Measurements from ENCODE around the gene COL26A1. TPM values are rescaled to one million over a fixed set of nuclear protein-coding genes. Genes with fewer than 3 reads are reported as not detected.

COL26A1 gene
- total RNA-seq = under 1 TPM in 1 of 3 donors, not detected in 2; 0.16 TPM
- not detected for total RNA-seq (2013)

DNA sequence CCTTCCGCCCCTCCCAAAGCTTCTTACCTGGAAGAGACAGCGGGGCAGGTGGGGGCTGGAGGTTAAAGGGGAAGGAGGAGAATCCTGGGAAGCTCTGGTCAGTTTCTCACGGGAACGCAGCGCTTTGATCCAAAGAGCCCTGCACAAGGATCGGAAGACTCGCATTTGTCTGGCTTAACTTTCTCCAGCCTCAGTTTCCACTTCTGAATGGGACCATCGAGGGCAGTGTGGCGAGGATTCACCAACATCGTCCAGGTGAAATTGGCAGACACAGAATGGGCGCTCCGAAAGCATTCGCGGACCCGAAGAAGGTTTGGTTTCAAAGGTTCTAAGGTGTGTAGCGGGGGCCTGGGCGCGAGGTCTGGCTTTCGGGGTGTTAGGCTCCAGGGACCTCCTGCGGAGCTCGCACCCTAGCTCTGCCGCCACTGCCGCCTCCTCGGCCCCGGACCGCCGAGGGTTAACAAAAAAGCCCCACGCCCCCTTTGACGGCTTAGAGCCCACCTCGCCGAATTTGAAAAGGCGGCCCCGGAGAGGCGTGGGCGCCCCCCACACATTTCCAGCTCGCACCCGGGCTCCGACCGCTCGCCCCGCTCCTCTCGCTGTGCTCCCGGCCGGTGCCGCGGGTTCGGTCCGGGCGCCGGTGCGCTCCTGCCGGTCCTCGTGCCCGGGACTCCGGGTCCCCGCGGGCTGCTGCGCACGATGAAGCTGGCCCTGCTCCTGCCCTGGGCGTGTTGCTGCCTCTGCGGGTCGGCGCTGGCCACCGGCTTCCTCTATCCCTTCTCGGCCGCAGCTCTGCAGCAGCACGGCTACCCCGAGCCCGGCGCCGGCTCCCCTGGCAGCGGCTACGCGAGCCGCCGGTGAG lies at the start of gene COL26A1:
TSS of gene COL26A1 (plus strand) at position 542 of the 862 bp plus-strand sequence. CDS start at position 700, 158 bp downstream.
- TF ChIP-seq, protein P1, sequence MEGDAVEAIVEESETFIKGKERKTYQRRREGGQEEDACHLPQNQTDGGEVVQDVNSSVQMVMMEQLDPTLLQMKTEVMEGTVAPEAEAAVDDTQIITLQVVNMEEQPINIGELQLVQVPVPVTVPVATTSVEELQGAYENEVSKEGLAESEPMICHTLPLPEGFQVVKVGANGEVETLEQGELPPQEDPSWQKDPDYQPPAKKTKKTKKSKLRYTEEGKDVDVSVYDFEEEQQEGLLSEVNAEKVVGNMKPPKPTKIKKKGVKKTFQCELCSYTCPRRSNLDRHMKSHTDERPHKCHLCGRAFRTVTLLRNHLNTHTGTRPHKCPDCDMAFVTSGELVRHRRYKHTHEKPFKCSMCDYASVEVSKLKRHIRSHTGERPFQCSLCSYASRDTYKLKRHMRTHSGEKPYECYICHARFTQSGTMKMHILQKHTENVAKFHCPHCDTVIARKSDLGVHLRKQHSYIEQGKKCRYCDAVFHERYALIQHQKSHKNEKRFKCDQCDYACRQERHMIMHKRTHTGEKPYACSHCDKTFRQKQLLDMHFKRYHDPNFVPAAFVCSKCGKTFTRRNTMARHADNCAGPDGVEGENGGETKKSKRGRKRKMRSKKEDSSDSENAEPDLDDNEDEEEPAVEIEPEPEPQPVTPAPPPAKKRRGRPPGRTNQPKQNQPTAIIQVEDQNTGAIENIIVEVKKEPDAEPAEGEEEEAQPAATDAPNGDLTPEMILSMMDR (IDR thresholded peaks at IDR 0.05) = no peak
- Histone ChIP-seq H3K27me3 (ENCODE audit: control insufficient read depth, insufficient read depth, low read length) (peaks cover 9% of the 10 kb centered on the region), H3K36me3 (ENCODE audit: control insufficient read depth, insufficient read depth, low read length) (no peaks in the 10 kb centered on the region), H3K4me3 (ENCODE audit: low read length) (peak within 1 kb of the TSS; percentile 20), H3K4me1 (ENCODE audit: control insufficient read depth, insufficient read depth, low read length) (peaks cover 9% of the 10 kb centered on the region), H3K27ac (ENCODE audit: low read length) (no peak within 1 kb of the TSS), H3K9me3 (ENCODE audit: control insufficient read depth, insufficient read depth, low read length) (no peaks in the 10 kb centered on the region)
- Mint-ChIP-seq H3K4me3 (peak within 1 kb of the TSS; percentile 37), H3K9me3 (no peaks in the 10 kb centered on the region), H3K27ac (no peak within 1 kb of the TSS), H3K4me1 (no peaks in the 10 kb centered on the region), H3K36me3 (no peaks in the 10 kb centered on the region), H3K27me3 (ENCODE audit: low read depth in 2 of 2) (peaks cover 19% of the 10 kb centered on the region in 2 donors)
- intact Hi-C loops (cut with micrococcal nuclease) = loop anchor here (10.0 kb wide), 1 partner anchor 172 kb away; no protein-coding TSS in a partner anchor
- 12% methylated on average over 74 of the region's 76 CpGs for WGBS (ENCODE audit: insufficient coverage)
- ATAC-seq = peak in 1 of 3 donors; percentile 43
- peak in 1 of 2 donors; percentile 17 for DNase-seq

DNA sequence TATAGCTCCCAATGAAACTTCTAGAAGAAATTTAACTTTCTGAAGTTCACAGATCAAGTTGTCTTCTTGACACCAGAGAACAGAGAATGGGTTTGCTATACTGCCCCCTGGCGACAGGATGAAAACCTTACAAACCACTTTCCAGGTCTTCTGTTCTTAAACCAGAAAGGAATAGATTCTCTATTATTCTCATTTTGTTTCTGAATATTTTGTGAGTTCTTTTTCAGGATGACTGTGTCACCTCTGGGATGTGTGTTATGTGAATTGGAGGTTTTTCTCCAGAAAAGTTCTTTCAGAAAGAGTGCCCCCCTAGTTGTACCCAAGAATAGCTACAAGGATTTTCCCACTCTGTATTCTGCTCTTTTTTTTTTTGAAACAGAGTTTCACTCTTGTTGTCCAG lies 47.3 kb upstream of the COL26A1 start:
- Mint-ChIP-seq H3K9me3 (no peaks in the 10 kb centered on the region), H3K4me3 (no peak overlapping the region), H3K36me3 (no peaks in the 10 kb centered on the region), H3K4me1 (no peaks in the 10 kb centered on the region), H3K27me3 (ENCODE audit: low read depth in 2 of 2) (peaks cover 3% of the 10 kb centered on the region in 2 donors), H3K27ac (no peak overlapping the region)
- 0% methylated on average over 1 of the region's 1 CpG for WGBS (ENCODE audit: insufficient coverage)
- intact Hi-C loops (cut with micrococcal nuclease) = no loop called here
- ATAC-seq = peak in 1 of 3 donors; percentile 53
- no peaks in the 10 kb centered on the region for H3K36me3 ChIP-seq (ENCODE audit: control insufficient read depth, insufficient read depth, low read length)
- no peaks in the 10 kb centered on the region for H3K4me1 ChIP-seq (ENCODE audit: control insufficient read depth, insufficient read depth, low read length)
- no peaks in the 10 kb centered on the region for H3K9me3 ChIP-seq (ENCODE audit: control insufficient read depth, insufficient read depth, low read length)
- H3K27ac ChIP-seq (ENCODE audit: low read length) = no peak overlapping the region
- H3K27me3 ChIP-seq (ENCODE audit: control insufficient read depth, insufficient read depth, low read length) = no peaks in the 10 kb centered on the region
- no peak overlapping the region for H3K4me3 ChIP-seq (ENCODE audit: low read length)
- DNase-seq = peak in 1 of 2 donors; percentile 76
- TF ChIP-seq, protein P1 (IDR thresholded peaks at IDR 0.05) = peak; percentile 67

DNA sequence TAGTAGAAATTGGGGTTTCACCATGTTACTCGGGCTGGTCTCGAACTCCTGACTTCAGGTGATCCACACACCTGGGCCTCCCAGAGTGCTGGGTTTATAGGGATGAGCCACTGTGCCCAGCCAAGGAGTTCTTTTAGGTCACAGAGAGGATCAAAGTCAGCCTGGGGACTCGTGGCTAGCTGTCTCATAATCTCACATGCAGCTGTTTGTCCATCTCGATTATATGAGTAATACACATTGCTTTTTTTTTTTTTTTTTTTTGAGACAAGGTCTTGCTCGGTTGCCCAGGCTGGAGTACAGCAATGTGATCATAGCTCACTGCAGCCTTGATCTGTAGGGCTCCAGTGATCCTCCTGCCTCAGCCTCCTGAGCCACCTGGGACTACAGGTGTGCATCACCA lies 43.3 kb upstream of the COL26A1 start:
- no peak overlapping the region for H3K27ac ChIP-seq (ENCODE audit: low read length)
- Mint-ChIP-seq H3K4me1 (peaks cover 10 to 16% of the 10 kb centered on the region in 2 donors), H3K27me3 (ENCODE audit: low read depth in 2 of 2) (no peaks in the 10 kb centered on the region), H3K9me3 (no peaks in the 10 kb centered on the region), H3K27ac (no peak overlapping the region), H3K4me3 (no peak overlapping the region), H3K36me3 (no peaks in the 10 kb centered on the region)
- ATAC-seq (no peak), DNase-seq (no peak)
- H3K9me3 ChIP-seq (ENCODE audit: control insufficient read depth, insufficient read depth, low read length) = no peaks in the 10 kb centered on the region
- H3K4me1 ChIP-seq (ENCODE audit: control insufficient read depth, insufficient read depth, low read length) = peaks cover 13% of the 10 kb centered on the region
- no peaks in the 10 kb centered on the region for H3K36me3 ChIP-seq (ENCODE audit: control insufficient read depth, insufficient read depth, low read length)
- TF ChIP-seq, protein P1 (IDR thresholded peaks at IDR 0.05) = no peak
- no peak overlapping the region for H3K4me3 ChIP-seq (ENCODE audit: low read length)
- intact Hi-C loops (cut with micrococcal nuclease) = no loop called here
- H3K27me3 ChIP-seq (ENCODE audit: control insufficient read depth, insufficient read depth, low read length) = no peaks in the 10 kb centered on the region
- WGBS (ENCODE audit: insufficient coverage) = 89% methylated on average over 5 of the region's 5 CpGs
